ENCODE results near the gene ESF1.

The ESF1 gene

DNA sequence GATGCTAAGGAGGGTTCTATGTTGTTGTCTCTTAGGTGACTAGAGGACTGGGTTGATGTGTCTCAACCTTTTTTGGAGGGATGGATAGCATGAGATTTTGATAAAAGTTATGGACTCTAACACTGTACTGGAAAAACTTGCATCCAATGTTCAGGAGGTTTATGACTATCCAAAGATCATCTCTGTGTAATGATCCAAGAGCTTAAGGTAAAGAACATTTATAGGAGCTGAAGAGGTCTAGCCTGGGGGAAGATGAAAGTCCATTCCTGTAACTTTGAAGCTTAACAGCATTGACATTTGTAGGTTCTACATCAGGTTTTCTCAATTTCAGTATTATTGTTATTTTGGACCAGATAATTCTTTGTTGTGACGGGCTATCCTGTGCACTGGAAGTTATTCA is 48.9 kb downstream of the ESF1 start:
- H3K27ac Mint-ChIP-seq, result no peak overlapping the region
- no peak overlapping the region for H3K4me3 Mint-ChIP-seq
- H3K9me3 Mint-ChIP-seq, result peaks cover 5% of the 10 kb centered on the region
- peaks cover 38% of the 10 kb centered on the region for H3K36me3 Mint-ChIP-seq
- H3K4me1 Mint-ChIP-seq, result peaks cover 14% of the 10 kb centered on the region
- no peaks in the 10 kb centered on the region for H3K27me3 Mint-ChIP-seq

DNA sequence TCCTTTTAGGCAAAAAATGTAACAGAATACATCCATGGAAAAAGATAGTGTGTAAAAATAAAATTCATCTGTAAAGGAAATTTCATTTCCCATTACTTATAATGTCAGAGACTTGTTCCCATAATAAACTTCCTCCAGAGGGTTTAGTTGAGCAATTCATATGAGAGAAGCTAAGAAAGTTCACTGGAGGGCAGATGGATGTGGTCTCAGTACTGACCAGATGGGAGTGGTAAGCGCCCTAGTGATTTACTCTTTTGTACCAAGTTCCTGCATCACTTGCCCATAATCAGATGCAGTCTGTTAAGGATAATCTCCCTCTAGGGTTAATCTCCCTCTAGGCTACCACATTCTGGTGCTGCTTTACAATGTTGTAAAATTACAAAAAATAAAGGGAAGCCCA is 61.7 kb downstream of the ESF1 start:
- Mint-ChIP-seq H3K4me3 (no peak overlapping the region), H3K36me3 (peaks cover 21% of the 10 kb centered on the region), H3K27me3 (no peaks in the 10 kb centered on the region), H3K4me1 (no peaks in the 10 kb centered on the region), H3K9me3 (no peaks in the 10 kb centered on the region), H3K27ac (no peak overlapping the region)

DNA sequence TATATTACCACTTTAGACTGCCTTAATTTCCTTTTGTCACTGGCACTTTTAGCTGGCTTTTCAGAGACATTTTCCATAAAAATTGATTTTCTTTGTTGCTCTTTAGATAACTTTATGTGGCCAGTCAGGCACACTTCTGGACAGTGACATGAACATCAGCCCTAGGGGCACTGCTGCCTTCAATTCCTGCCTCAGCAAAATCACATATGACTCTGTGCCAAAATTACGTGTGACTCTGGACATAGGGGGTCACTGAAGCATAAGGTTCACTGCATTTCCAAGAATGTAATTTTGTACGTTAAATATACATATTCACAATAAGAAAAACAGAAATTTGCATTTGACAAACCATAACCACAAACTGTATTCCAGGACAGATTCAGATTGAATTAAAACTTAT is 66.5 kb downstream of the ESF1 start:
- Mint-ChIP-seq H3K4me1 (no peaks in the 10 kb centered on the region), H3K27me3 (no peaks in the 10 kb centered on the region), H3K9me3 (no peaks in the 10 kb centered on the region), H3K27ac (no peak overlapping the region), H3K4me3 (no peak overlapping the region), H3K36me3 (peaks cover 39% of the 10 kb centered on the region)

DNA sequence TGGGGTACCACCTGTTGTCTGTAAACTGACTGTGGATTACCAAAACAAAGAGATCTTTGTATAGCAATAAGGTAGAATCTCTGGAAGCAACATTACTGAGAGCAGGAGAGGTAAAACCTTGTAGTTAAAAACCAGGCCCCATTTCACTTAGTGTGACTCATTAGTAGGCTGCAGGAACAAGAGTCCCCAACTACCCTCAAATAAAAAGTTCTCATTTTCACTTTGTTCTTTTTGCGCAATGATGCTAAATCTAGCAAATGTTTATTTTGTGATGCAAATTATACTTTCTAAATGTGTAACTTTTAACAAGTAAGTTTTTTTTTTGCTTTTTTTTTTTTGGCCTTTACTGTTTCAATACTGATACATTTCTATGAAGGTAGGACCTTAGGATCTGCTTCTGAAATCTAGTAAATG is 67.1 kb downstream of the ESF1 start:
- H3K27ac Mint-ChIP-seq, result no peak overlapping the region
- no peaks in the 10 kb centered on the region for H3K9me3 Mint-ChIP-seq
- H3K27me3 Mint-ChIP-seq, result no peaks in the 10 kb centered on the region
- H3K4me1 Mint-ChIP-seq, result no peaks in the 10 kb centered on the region
- no peak overlapping the region for H3K4me3 Mint-ChIP-seq
- H3K36me3 Mint-ChIP-seq, result peaks cover 42% of the 10 kb centered on the region

DNA sequence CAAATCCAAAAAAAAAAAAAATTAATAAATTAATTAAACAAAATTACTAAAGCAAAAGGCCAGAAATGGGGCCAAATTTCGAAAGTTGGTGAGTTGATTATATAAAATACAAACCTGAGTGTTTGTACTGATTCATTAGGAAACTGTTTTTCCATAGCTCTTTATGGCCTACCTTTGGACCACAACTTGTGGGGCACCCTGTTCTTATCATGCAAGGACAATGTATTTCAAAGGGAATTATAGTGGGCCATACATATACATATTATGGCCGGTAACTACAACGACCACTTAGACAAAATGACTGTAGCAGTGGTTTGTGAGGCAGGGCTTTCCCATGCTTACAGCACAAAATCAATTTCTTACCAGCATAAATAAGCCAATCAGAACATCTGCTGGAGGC is 69.5 kb downstream of the ESF1 start:
- Mint-ChIP-seq H3K27me3 (no peaks in the 10 kb centered on the region), H3K36me3 (peaks cover 38% of the 10 kb centered on the region), H3K9me3 (no peaks in the 10 kb centered on the region), H3K4me1 (no peaks in the 10 kb centered on the region), H3K27ac (no peak overlapping the region), H3K4me3 (no peak overlapping the region)

DNA sequence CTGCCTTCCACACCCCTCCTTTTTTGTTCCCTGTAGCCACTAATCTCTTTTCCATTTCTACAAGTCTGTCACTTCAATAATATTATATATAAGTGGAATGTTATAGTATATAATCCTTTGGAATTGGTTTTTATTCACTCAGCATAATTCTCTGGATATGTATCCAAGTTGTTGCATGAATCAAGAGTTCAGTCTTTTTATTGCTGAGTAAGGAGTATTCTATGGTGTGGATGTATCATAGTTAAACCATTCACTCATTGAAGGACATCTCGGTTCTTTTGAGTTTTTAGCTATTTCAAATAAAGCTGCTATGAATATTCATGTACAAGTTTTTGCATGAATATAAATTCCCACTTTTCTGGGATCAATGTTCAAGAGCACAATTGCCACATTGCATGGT is 76.5 kb downstream of the ESF1 start:
- no peaks in the 10 kb centered on the region for H3K27me3 Mint-ChIP-seq
- H3K27ac Mint-ChIP-seq, result no peak overlapping the region
- H3K4me3 Mint-ChIP-seq, result no peak overlapping the region
- no peaks in the 10 kb centered on the region for H3K4me1 Mint-ChIP-seq
- no peaks in the 10 kb centered on the region for H3K9me3 Mint-ChIP-seq
- peaks cover 8% of the 10 kb centered on the region for H3K36me3 Mint-ChIP-seq

DNA sequence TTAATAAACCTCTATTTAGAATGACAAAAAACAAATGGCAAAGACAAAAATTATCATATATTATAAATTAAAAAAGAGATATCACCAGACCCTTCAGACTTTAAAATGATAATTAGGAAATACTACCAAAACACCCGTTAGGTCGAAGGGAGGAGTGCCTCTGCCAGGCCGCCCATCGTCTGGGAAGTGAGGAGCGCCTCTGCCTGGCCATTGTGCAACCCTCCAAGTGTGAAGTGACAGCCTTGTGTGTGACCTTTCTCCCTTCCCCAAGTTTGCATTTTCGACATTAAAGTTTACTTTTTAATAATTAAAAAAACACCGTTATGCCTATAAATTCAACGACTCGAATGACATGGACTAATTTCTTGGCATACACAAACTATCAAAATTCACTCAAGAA is 81.5 kb downstream of the ESF1 start:
- H3K36me3 Mint-ChIP-seq, result no peaks in the 10 kb centered on the region
- no peaks in the 10 kb centered on the region for H3K4me1 Mint-ChIP-seq
- no peak overlapping the region for H3K27ac Mint-ChIP-seq
- no peak overlapping the region for H3K4me3 Mint-ChIP-seq
- peaks cover 4% of the 10 kb centered on the region for H3K27me3 Mint-ChIP-seq
- no peaks in the 10 kb centered on the region for H3K9me3 Mint-ChIP-seq

DNA sequence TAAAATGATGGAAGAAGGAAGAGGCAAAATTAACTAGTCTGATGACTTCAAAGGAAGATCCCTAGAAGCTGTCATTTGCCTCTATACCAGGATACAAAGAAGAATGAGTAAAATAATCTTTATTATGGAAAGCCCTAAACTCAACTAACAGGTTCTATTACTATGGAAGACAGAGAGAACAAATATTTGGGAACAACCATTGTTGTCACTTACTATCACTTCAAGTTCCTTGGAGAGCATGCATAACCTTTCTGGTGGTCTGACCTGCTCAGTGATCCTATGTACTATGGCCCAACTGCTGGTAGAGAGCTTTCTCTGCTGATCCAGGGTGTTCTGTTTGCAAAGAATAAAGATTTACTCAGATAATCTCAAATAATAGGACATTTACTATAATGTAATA is 83.2 kb downstream of the ESF1 start:
- H3K27me3 Mint-ChIP-seq, result peaks cover 8% of the 10 kb centered on the region
- no peaks in the 10 kb centered on the region for H3K4me1 Mint-ChIP-seq
- no peak overlapping the region for H3K4me3 Mint-ChIP-seq
- H3K9me3 Mint-ChIP-seq, result no peaks in the 10 kb centered on the region
- no peak overlapping the region for H3K27ac Mint-ChIP-seq
- no peaks in the 10 kb centered on the region for H3K36me3 Mint-ChIP-seq

DNA sequence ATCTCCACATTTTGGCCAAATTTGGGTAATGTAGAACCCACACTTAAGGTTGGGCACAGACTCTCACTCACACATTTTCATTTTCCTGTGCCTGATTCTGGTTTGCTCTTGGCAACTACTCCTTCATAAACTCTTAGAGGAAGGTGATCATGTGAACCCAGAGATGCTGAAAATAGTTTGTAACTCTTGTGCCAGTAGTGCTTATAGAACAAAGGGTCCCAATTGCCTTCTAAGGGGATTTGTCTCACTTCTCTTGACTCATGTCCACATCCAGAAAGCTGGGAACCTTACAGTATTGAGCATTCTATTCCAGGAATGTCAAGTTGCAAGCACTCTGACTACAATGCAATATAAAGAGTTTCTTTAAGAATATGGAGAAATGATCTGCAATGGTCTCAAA is 84.0 kb downstream of the ESF1 start:
- Mint-ChIP-seq H3K4me3 (no peak overlapping the region), H3K27ac (no peak overlapping the region), H3K36me3 (no peaks in the 10 kb centered on the region), H3K9me3 (no peaks in the 10 kb centered on the region), H3K27me3 (peaks cover 9% of the 10 kb centered on the region), H3K4me1 (no peaks in the 10 kb centered on the region)

DNA sequence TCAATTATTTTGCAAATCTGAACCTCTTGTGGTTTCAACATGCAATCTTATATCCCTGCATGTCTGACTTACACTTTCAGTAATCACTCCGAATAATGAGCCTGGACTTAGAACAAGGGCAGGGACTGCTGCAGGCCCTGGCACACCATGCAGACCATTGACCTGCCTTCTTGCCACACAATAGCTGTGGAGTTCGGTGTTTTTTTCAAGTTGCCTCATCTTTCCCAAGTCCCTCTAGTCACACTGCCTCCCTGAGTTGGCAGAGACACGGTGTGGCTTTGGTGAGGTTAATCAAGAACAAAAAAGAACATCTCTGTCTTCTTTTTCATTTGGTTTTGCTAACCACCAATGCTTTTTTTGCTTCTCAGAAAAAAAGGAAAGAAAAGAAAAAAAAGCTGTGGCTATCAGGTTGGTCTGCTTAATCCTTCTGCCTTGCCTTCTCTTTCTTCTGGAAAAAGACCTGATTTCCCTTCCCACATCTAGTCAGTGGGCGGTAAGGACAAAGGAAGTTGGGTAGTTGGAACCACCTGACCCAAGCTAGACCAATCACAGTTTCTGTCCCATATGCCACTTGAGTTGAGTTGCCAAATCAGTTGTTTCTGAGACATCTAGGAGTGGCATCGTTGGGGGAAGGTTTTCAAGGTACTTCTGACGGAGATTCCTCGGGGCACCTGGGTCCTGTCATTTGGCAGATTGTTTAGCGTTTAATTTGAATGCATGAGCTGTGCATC is 90.1 kb downstream of the ESF1 start:
- H3K27ac Mint-ChIP-seq, result no peak overlapping the region
- no peak overlapping the region for H3K4me3 Mint-ChIP-seq
- no peaks in the 10 kb centered on the region for H3K4me1 Mint-ChIP-seq
- H3K9me3 Mint-ChIP-seq, result no peaks in the 10 kb centered on the region
- peaks cover 11% of the 10 kb centered on the region for H3K27me3 Mint-ChIP-seq
- H3K36me3 Mint-ChIP-seq, result no peaks in the 10 kb centered on the region

DNA sequence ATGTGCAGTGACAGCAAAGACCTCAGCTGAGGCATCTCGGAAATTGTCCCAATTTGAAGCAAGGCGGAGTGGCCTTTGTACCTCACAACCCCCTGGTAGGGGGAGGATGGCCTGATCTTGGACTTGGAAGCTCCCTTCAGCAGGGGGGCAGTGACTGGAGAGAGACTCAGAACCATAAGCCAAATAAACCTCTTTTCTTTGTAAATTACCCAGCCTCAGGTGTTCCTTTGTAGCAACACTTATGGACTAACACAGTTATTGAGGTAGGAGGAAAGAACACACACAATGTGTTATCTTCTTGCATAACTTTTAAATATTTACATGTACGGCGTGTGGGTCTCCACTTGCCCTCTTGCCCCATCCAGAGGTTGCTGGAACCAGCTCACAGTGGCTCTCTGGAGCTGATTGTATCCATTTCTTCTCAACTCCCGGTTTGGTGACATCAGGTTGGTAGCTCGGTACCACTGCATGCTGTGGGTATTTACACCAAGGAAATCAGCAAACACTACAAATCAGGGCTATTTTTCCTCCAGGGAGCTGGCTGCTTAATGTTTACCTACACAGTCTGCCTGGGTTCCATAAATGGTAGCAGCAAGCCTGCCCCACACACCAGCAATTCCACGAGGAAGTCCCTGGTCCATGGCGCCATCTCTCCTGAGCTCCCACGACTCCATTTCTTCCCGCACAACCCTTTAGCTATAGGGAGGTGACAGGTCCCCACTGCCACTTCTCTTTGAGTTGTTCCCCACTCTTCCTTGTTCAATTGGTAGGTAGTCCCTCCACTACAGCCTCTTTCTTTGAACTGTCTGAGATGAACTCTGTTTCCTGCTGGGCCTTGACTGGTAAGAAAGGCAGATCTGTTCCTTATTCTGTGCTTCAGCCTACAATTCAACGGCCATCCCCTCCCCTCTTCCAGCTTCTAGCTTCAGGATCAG is 91.7 kb downstream of the ESF1 start:
- H3K9me3 Mint-ChIP-seq, result no peaks in the 10 kb centered on the region
- H3K36me3 Mint-ChIP-seq, result no peaks in the 10 kb centered on the region
- no peak overlapping the region for H3K4me3 Mint-ChIP-seq
- H3K4me1 Mint-ChIP-seq, result no peaks in the 10 kb centered on the region
- peaks cover 15% of the 10 kb centered on the region for H3K27me3 Mint-ChIP-seq
- no peak overlapping the region for H3K27ac Mint-ChIP-seq

DNA sequence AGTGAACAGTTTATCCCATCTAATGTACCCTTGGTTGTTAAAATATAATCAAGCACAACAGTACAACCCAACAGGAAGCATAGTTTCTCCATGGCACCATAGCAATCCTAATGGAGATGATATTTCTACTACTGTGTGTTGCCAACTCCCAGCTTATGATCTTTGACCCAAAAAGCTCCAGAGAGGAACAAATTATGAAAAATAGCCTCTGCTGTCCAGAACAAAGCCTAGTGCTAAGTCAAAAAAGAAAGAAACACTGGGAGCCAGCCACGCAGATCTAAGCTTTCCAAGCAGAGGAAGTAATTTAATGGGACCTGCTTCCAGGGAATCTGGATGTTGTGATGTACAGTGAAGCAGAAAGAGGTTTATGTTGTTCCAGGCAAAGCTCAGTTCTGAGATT is 93.8 kb downstream of the ESF1 start:
- H3K9me3 Mint-ChIP-seq, result no peaks in the 10 kb centered on the region
- no peaks in the 10 kb centered on the region for H3K36me3 Mint-ChIP-seq
- no peaks in the 10 kb centered on the region for H3K4me1 Mint-ChIP-seq
- H3K4me3 Mint-ChIP-seq, result no peak overlapping the region
- H3K27ac Mint-ChIP-seq, result no peak overlapping the region
- H3K27me3 Mint-ChIP-seq, result peaks cover 12% of the 10 kb centered on the region

DNA sequence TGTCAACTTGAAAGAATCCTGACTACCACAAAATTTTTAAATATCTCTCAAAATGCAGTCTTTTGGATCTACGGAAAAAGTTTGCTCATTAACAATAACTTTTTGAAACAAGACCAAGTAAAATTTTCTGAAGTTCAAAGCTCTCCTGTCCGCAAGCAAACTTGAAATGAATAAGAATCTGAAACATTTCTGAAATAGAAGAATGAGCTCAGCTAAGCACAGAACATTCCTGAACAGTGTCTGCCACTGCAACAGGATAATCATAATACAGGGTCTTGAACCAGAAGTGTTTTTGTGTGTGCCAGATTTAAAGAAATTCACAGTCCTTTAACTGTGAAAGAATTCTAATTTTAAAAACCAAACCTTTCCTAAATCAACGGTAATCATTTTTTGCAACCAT is 96.9 kb downstream of the ESF1 start:
- no peak overlapping the region for H3K4me3 Mint-ChIP-seq
- no peaks in the 10 kb centered on the region for H3K4me1 Mint-ChIP-seq
- H3K9me3 Mint-ChIP-seq, result no peaks in the 10 kb centered on the region
- H3K36me3 Mint-ChIP-seq, result no peaks in the 10 kb centered on the region
- H3K27ac Mint-ChIP-seq, result no peak overlapping the region
- peaks cover 22% of the 10 kb centered on the region for H3K27me3 Mint-ChIP-seq

DNA sequence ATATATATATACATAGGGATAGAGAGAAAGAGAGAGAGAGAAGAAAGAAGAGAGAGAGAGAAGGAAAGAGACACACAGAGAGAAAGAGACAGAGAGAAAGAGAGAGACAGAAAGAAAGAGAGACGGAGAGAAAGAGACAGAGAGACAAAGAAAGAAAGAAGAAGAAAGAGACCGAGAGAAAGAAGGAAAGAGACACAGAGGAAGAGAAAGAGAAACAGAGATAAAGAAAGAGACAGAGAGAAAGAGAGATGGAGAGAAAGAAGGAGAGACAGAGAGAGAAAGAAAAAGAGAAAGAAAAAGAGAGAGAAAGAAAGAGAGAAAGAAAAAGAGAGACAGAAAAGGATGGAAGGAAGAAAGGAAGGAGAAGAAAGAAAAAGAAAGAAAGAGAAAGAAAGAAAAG is 99.1 kb downstream of the ESF1 start:
- H3K4me3 Mint-ChIP-seq, result no peak overlapping the region
- H3K4me1 Mint-ChIP-seq, result no peaks in the 10 kb centered on the region
- H3K36me3 Mint-ChIP-seq, result no peaks in the 10 kb centered on the region
- H3K27me3 Mint-ChIP-seq, result peaks cover 21% of the 10 kb centered on the region
- no peaks in the 10 kb centered on the region for H3K9me3 Mint-ChIP-seq
- no peak overlapping the region for H3K27ac Mint-ChIP-seq

DNA sequence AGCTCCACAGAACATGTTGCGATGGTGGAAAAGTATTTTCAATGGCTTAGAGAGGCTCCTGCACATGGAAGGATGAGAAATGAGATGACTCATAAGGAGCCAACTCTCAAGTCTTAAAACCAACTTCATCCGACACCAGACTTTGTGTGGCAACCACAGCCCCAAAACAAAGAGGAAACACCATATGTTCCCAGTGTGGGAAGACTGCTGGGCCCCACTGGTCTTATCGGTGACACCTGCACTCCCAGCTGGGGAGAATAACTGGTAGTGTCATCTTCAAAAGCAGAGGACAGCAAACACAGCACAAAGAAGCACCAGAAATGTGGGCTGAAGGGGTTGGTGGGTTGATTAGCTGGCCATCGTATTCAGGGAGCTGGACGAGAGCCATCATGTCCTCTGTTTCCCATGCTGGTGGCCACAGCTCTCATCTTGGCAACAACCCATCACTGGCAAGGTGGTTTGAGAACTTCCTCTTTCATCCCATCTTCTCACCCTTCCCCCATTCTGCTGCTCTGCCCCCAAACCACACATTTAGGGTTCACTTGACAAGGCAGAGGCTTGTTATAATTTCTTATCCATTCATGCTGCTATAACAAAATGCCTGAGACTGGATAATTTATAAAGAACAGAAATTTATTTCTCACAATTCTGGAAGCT is 100.0 kb downstream of the ESF1 start:
- Mint-ChIP-seq H3K27me3 (peaks cover 21% of the 10 kb centered on the region), H3K27ac (no peak overlapping the region), H3K9me3 (no peaks in the 10 kb centered on the region), H3K4me1 (no peaks in the 10 kb centered on the region), H3K4me3 (no peak overlapping the region), H3K36me3 (no peaks in the 10 kb centered on the region)

DNA sequence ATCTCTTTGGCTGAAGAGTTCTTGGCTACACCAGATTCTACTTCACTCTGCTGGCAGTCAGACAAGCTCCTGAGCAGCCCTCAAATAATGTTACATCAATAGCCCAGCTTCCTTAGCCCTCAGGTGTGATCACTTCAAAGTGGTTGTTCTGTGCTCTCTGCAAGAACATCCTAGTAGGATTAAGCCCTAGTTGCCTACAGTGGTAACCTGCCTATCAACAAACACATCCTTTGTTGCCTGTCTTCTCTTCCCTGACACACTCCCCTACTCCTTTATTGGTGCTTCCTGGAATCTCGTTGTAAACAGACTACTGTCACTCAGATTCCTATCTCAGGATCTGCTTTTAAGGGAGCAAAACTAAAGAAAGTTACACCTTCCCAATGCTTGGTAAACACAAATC is 100.9 kb downstream of the ESF1 start:
- H3K9me3 Mint-ChIP-seq, result no peaks in the 10 kb centered on the region
- H3K27ac Mint-ChIP-seq, result no peak overlapping the region
- H3K27me3 Mint-ChIP-seq, result peaks cover 21% of the 10 kb centered on the region
- H3K4me1 Mint-ChIP-seq, result no peaks in the 10 kb centered on the region
- no peaks in the 10 kb centered on the region for H3K36me3 Mint-ChIP-seq
- no peak overlapping the region for H3K4me3 Mint-ChIP-seq
